Measurements from ENCODE around the gene GRXCR2.

GRXCR2 gene

DNA sequence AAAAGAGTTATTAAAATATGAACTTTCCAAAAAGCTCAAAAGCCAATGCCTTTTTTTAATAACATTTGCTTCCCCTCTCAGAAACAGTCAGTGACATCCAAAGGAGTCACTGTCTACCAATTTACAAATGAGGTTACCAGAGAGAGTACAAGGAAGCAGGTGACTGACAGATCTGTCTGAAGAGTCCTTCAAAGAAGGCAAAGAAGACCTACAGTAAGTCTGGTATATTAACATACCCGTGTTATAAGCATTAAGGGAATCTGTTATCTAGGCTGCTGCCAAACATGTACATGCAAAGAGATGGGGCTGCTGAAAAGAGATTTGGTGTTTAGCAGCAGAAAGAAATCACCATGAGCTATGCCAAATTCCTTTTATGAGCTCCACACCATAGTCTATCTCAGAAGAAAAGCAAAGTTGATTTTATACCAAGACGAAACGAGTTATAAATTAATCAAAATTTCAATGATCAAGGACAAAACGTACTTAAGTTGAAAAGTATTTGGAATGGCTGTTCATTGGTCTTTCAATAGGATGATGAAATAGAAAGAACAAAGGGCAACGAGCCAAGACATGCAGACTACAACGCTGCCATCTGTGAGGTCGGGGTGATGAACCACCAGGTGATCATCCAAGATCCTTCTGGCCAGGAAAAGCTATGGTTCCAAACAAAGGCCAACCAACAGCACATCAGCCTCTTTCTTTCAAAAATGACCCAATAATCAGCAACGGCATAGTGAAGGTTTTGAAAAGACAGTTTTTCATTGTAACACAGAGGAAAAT is 45.7 kb downstream of the GRXCR2 start:
- POLR2A ChIA-PET: no interaction called here
- Histone ChIP-seq H3K9me3 (ENCODE audit: control insufficient read depth, insufficient read depth, low read depth, low read length) (no peaks in the 10 kb centered on the region), H3K4me1 (ENCODE audit: control insufficient read depth, insufficient read depth, low read length) (peaks cover 16% of the 10 kb centered on the region), H3K36me3 (ENCODE audit: control insufficient read depth in 2 of 2, insufficient read depth in 1 of 2, low read length in 2 of 2) (no peaks in the 10 kb centered on the region), H3K4me3 (ENCODE audit: low read depth, low read length) (no peak overlapping the region), H3K27ac (ENCODE audit: extremely low read depth, low read depth, low read length) (no peak overlapping the region)
- TF ChIP-seq, protein P1, sequence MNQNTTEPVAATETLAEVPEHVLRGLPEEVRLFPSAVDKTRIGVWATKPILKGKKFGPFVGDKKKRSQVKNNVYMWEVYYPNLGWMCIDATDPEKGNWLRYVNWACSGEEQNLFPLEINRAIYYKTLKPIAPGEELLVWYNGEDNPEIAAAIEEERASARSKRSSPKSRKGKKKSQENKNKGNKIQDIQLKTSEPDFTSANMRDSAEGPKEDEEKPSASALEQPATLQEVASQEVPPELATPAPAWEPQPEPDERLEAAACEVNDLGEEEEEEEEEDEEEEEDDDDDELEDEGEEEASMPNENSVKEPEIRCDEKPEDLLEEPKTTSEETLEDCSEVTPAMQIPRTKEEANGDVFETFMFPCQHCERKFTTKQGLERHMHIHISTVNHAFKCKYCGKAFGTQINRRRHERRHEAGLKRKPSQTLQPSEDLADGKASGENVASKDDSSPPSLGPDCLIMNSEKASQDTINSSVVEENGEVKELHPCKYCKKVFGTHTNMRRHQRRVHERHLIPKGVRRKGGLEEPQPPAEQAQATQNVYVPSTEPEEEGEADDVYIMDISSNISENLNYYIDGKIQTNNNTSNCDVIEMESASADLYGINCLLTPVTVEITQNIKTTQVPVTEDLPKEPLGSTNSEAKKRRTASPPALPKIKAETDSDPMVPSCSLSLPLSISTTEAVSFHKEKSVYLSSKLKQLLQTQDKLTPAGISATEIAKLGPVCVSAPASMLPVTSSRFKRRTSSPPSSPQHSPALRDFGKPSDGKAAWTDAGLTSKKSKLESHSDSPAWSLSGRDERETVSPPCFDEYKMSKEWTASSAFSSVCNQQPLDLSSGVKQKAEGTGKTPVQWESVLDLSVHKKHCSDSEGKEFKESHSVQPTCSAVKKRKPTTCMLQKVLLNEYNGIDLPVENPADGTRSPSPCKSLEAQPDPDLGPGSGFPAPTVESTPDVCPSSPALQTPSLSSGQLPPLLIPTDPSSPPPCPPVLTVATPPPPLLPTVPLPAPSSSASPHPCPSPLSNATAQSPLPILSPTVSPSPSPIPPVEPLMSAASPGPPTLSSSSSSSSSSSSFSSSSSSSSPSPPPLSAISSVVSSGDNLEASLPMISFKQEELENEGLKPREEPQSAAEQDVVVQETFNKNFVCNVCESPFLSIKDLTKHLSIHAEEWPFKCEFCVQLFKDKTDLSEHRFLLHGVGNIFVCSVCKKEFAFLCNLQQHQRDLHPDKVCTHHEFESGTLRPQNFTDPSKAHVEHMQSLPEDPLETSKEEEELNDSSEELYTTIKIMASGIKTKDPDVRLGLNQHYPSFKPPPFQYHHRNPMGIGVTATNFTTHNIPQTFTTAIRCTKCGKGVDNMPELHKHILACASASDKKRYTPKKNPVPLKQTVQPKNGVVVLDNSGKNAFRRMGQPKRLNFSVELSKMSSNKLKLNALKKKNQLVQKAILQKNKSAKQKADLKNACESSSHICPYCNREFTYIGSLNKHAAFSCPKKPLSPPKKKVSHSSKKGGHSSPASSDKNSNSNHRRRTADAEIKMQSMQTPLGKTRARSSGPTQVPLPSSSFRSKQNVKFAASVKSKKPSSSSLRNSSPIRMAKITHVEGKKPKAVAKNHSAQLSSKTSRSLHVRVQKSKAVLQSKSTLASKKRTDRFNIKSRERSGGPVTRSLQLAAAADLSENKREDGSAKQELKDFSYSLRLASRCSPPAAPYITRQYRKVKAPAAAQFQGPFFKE (tag by site-specific recombination; IDR thresholded peaks at IDR 0.05; ENCODE audit: borderline replicate concordance): no peak
- TF ChIP-seq, protein P2, sequence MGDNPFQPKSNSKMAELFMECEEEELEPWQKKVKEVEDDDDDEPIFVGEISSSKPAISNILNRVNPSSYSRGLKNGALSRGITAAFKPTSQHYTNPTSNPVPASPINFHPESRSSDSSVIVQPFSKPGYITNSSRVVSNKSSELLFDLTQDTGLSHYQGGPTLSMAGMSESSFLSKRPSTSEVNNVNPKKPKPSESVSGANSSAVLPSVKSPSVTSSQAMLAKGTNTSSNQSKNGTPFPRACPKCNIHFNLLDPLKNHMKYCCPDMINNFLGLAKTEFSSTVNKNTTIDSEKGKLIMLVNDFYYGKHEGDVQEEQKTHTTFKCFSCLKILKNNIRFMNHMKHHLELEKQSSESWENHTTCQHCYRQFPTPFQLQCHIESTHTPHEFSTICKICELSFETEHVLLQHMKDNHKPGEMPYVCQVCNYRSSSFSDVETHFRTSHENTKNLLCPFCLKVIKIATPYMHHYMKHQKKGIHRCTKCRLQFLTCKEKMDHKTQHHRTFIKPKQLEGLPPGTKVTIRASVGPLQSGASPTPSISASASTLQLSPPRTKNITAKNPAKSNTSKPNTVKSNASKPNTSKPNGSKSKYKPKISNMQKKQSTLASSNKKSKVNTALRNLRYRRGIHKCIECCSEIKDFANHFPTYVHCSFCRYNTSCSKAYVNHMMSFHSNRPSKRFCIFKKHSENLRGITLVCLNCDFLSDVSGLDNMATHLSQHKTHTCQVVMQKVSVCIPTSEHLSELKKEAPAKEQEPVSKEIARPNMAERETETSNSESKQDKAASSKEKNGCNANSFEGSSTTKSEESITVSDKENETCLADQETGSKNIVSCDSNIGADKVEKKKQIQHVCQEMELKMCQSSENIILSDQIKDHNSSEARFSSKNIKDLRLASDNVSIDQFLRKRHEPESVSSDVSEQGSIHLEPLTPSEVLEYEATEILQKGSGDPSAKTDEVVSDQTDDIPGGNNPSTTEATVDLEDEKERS (tag by site-specific recombination; IDR thresholded peaks at IDR 0.05): no peak
- TF ChIP-seq, protein P3, sequence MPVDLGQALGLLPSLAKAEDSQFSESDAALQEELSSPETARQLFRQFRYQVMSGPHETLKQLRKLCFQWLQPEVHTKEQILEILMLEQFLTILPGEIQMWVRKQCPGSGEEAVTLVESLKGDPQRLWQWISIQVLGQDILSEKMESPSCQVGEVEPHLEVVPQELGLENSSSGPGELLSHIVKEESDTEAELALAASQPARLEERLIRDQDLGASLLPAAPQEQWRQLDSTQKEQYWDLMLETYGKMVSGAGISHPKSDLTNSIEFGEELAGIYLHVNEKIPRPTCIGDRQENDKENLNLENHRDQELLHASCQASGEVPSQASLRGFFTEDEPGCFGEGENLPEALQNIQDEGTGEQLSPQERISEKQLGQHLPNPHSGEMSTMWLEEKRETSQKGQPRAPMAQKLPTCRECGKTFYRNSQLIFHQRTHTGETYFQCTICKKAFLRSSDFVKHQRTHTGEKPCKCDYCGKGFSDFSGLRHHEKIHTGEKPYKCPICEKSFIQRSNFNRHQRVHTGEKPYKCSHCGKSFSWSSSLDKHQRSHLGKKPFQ (tag by site-specific recombination; IDR thresholded peaks at IDR 0.05): no peak
- TF ChIP-seq ZNF391 (tag by site-specific recombination; IDR thresholded peaks at IDR 0.05; ENCODE audit: borderline replicate concordance, low read depth) (no peak), ZNF202 (tag by site-specific recombination; IDR thresholded peaks at IDR 0.05; ENCODE audit: borderline replicate concordance) (no peak), ZNF624 (tag by site-specific recombination; IDR thresholded peaks at IDR 0.05) (no peak), SCRT2 (tag by site-specific recombination; IDR thresholded peaks at IDR 0.05) (no peak), ZNF121 (tag by site-specific recombination; IDR thresholded peaks at IDR 0.05) (no peak), ZNF223 (tag by site-specific recombination; IDR thresholded peaks at IDR 0.05) (no peak), ZNF433 (tag by site-specific recombination; IDR thresholded peaks at IDR 0.05; ENCODE audit: low read depth) (no peak), KLF16 (tag by site-specific recombination; IDR thresholded peaks at IDR 0.05) (no peak), ZNF292 (tag by site-specific recombination; IDR thresholded peaks at IDR 0.05; ENCODE audit: borderline replicate concordance, low read depth) (no peak), ZNF23 (tag by site-specific recombination; IDR thresholded peaks at IDR 0.05; ENCODE audit: borderline replicate concordance) (no peak), ZXDB (tag by site-specific recombination; IDR thresholded peaks at IDR 0.05) (no peak), ZFP69B (tag by site-specific recombination; IDR thresholded peaks at IDR 0.05) (no peak)
- TF ChIP-seq, protein P4, sequence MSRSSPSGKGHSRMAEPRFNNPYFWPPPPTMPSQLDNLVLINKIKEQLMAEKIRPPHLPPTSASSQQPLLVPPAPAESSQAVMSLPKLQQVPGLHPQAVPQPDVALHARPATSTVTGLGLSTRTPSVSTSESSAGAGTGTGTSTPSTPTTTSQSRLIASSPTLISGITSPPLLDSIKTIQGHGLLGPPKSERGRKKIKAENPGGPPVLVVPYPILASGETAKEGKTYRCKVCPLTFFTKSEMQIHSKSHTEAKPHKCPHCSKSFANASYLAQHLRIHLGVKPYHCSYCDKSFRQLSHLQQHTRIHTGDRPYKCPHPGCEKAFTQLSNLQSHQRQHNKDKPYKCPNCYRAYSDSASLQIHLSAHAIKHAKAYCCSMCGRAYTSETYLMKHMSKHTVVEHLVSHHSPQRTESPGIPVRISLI (tag by site-specific recombination; IDR thresholded peaks at IDR 0.05): no peak
- TF ChIP-seq, protein P5, sequence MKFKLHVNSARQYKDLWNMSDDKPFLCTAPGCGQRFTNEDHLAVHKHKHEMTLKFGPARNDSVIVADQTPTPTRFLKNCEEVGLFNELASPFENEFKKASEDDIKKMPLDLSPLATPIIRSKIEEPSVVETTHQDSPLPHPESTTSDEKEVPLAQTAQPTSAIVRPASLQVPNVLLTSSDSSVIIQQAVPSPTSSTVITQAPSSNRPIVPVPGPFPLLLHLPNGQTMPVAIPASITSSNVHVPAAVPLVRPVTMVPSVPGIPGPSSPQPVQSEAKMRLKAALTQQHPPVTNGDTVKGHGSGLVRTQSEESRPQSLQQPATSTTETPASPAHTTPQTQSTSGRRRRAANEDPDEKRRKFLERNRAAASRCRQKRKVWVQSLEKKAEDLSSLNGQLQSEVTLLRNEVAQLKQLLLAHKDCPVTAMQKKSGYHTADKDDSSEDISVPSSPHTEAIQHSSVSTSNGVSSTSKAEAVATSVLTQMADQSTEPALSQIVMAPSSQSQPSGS (tag by site-specific recombination; IDR thresholded peaks at IDR 0.05; ENCODE audit: low read depth): no peak
- TF ChIP-seq, protein P6, sequence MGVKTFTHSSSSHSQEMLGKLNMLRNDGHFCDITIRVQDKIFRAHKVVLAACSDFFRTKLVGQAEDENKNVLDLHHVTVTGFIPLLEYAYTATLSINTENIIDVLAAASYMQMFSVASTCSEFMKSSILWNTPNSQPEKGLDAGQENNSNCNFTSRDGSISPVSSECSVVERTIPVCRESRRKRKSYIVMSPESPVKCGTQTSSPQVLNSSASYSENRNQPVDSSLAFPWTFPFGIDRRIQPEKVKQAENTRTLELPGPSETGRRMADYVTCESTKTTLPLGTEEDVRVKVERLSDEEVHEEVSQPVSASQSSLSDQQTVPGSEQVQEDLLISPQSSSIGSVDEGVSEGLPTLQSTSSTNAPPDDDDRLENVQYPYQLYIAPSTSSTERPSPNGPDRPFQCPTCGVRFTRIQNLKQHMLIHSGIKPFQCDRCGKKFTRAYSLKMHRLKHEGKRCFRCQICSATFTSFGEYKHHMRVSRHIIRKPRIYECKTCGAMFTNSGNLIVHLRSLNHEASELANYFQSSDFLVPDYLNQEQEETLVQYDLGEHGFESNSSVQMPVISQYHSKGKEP (tag by site-specific recombination; IDR thresholded peaks at IDR 0.05): no peak
- CTCF ChIA-PET: interaction anchor here (0.5 to 2.8 kb wide), 20 partner anchors 10 to 1624 kb away, joined by 3 to 26 read pairs (median 5); no protein-coding TSS in a partner anchor

All from HEK293 (cell line).